Medulla oblongata (tissue), 1 donor: ENCODE measurements around the gene MYO15B.

Source experiments
- DNase-seq: peaks from one replicate; pipeline ENCODE4 v3.0.0-alpha.2; 2015; ENCODE audit errors: extremely low spot score

The MYO15B gene

GRCh38 chr17:75587675-75588595 is at the start of gene MYO15B:
TSS of gene MYO15B (plus strand) at chr17:75587800. CDS start at chr17:75588058, 258 bp downstream.
- peak; percentile 66 for DNase-seq

- DNase-seq: no peak
Observed at GRCh38 chr17:75539967-75540729, 47.5 kb upstream of the MYO15B start.

GRCh38 chr17:75540923-75541503 is 46.6 kb upstream of the MYO15B start:
- DNase-seq: no peak

- no peak for DNase-seq
Observed at GRCh38 chr17:75542229-75542628, 45.4 kb upstream of the MYO15B start.

GRCh38 chr17:75542728-75543336 is 44.8 kb upstream of the MYO15B start:
- no peak for DNase-seq

GRCh38 chr17:75544250-75544649 is 43.4 kb upstream of the MYO15B start:
- no peak for DNase-seq

- DNase-seq: no peak
Observed at GRCh38 chr17:75546181-75546580, 41.4 kb upstream of the MYO15B start.

- DNase-seq: no peak
Observed at GRCh38 chr17:75547091-75547490, 40.5 kb upstream of the MYO15B start.

- no peak for DNase-seq
Observed at GRCh38 chr17:75548813-75549212, 38.8 kb upstream of the MYO15B start.

GRCh38 chr17:75549246-75550138 is 38.1 kb upstream of the MYO15B start:
- no peak for DNase-seq

- no peak for DNase-seq
Observed at GRCh38 chr17:75550139-75550465, 37.5 kb upstream of the MYO15B start.

- DNase-seq: no peak
Observed at GRCh38 chr17:75551266-75551665, 36.3 kb upstream of the MYO15B start.

- DNase-seq: no peak
Observed at GRCh38 chr17:75552425-75553294, 34.9 kb upstream of the MYO15B start.

- no peak for DNase-seq
Observed at GRCh38 chr17:75553295-75554110, 34.1 kb upstream of the MYO15B start.

- DNase-seq: no peak
Observed at GRCh38 chr17:75555679-75556153, 31.9 kb upstream of the MYO15B start.

GRCh38 chr17:75557075-75557851 is 30.3 kb upstream of the MYO15B start:
- peak; percentile 89 for DNase-seq

GRCh38 chr17:75557852-75558665 is 29.5 kb upstream of the MYO15B start:
- no peak for DNase-seq
